H9 (cell line): ENCODE measurements around the gene PSTK. TPM values are rescaled to one million over a fixed set of nuclear protein-coding genes. Genes with fewer than 3 reads are reported as not detected.

Experiments used
- DNase-seq: peaks from one replicate; pipeline ENCODE4 v3.0.0-alpha.2; 2017
- H2AFZ ChIP-seq: one replicate; pipeline ENCODE4 v1.6.1; 2013; ENCODE audit warnings: mild to moderate bottlenecking, low read length, control low read depth, moderate library complexity
- H2AK5ac ChIP-seq: 2 replicates; pipeline ENCODE4 v1.6.1; 2013; ENCODE audit warnings: low read length, control low read depth, mixed read lengths; ENCODE audit not compliant: insufficient read length
- H2BK120ac ChIP-seq: one replicate; pipeline ENCODE4 v1.6.1; 2013; ENCODE audit warnings: low read depth, mild to moderate bottlenecking, low read length, control low read depth, inconsistent platforms; ENCODE audit not compliant: poor library complexity, severe bottlenecking
- H2BK12ac ChIP-seq: 2 replicates; pipeline ENCODE4 v1.6.1; 2013; ENCODE audit warnings: low read length, control low read depth, mixed read lengths, low read depth; ENCODE audit not compliant: insufficient read length
- H2BK15ac ChIP-seq: 2 replicates; pipeline ENCODE4 v1.6.1; 2013; ENCODE audit warnings: low read depth, low read length, control low read depth
- H2BK20ac ChIP-seq: one replicate; pipeline ENCODE4 v1.6.1; 2013; ENCODE audit warnings: low read depth, mild to moderate bottlenecking, low read length, control low read depth, inconsistent platforms; ENCODE audit not compliant: poor library complexity, severe bottlenecking
- H2BK5ac ChIP-seq: 2 replicates; pipeline ENCODE4 v1.6.1; 2013; ENCODE audit warnings: low read length, control low read depth, mixed read lengths; ENCODE audit not compliant: insufficient read length
- H3K14ac ChIP-seq: 2 replicates; pipeline ENCODE4 v1.6.1; 2013; ENCODE audit warnings: low read length, control low read depth; ENCODE audit not compliant: insufficient read depth
- H3K18ac ChIP-seq: 2 replicates; pipeline ENCODE4 v1.6.1; 2013; ENCODE audit warnings: low read depth, mild to moderate bottlenecking, mixed read lengths, low read length, control low read depth; ENCODE audit not compliant: insufficient read length
- H3K23ac ChIP-seq: 2 replicates; pipeline ENCODE4 v1.6.1; 2013; ENCODE audit warnings: low read length, control low read depth, mixed read lengths, low read depth; ENCODE audit not compliant: insufficient read length
- H3K23me2 ChIP-seq: 2 replicates; pipeline ENCODE4 v1.6.1; 2013; ENCODE audit warnings: low read depth, mild to moderate bottlenecking, mixed read lengths, low read length, control low read depth; ENCODE audit not compliant: insufficient read length, poor library complexity, severe bottlenecking
- H3K27ac ChIP-seq: 2 replicates; pipeline ENCODE4 v1.5.1; 2013; ENCODE audit warnings: low read length, control low read depth, mixed read lengths, low read depth; ENCODE audit not compliant: insufficient read length
- H3K27me3 ChIP-seq: 2 replicates; pipeline ENCODE4 v1.6.1; 2013; ENCODE audit warnings: low read length, control low read depth, inconsistent platforms; ENCODE audit not compliant: insufficient read depth
- H3K4ac ChIP-seq: 2 replicates; pipeline ENCODE4 v1.6.1; 2013; ENCODE audit warnings: low read depth, mild to moderate bottlenecking, control low read depth, inconsistent platforms, low read length, moderate library complexity
- H3K4me1 ChIP-seq: 2 replicates; pipeline ENCODE4 v1.6.1; 2013; ENCODE audit warnings: low read length, control low read depth, inconsistent platforms; ENCODE audit not compliant: insufficient read depth
- H3K4me2 ChIP-seq: 2 replicates; pipeline ENCODE4 v1.6.1; 2013; ENCODE audit warnings: low read length, control low read depth, mixed read lengths; ENCODE audit not compliant: insufficient read length, insufficient read depth
- H3K56ac ChIP-seq: 2 replicates; pipeline ENCODE4 v1.6.1; 2013; ENCODE audit warnings: low read depth, mild to moderate bottlenecking, mixed read lengths, low read length, control low read depth; ENCODE audit not compliant: insufficient read length
- H3K79me1 ChIP-seq: 2 replicates; pipeline ENCODE4 v1.6.1; 2013; ENCODE audit warnings: low read depth, mild to moderate bottlenecking, moderate library complexity, low read length, control low read depth, inconsistent platforms; ENCODE audit not compliant: insufficient read depth, poor library complexity, severe bottlenecking
- H3K79me2 ChIP-seq: 2 replicates; pipeline ENCODE4 v1.6.1; 2013; ENCODE audit warnings: low read length, control low read depth, inconsistent platforms; ENCODE audit not compliant: insufficient read depth
- H3K9ac ChIP-seq: 2 replicates; pipeline ENCODE4 v1.6.1; 2013; ENCODE audit warnings: low read length, control low read depth, mixed read lengths; ENCODE audit not compliant: insufficient read length; ENCODE audit errors: extremely low read depth
- H3K9me3 ChIP-seq: one replicate; pipeline ENCODE4 v1.6.1; 2013; ENCODE audit warnings: low read depth, low read length, inconsistent platforms; ENCODE audit not compliant: control insufficient read depth
- H3T11ph ChIP-seq: one replicate; pipeline ENCODE4 v1.6.1; 2013; ENCODE audit warnings: mild to moderate bottlenecking, low read length, control low read depth, inconsistent platforms
- H4K20me1 ChIP-seq: one replicate; pipeline ENCODE4 v1.6.1; 2013; ENCODE audit not compliant: control insufficient read depth, insufficient read length, insufficient read depth
- H4K5ac ChIP-seq: 2 replicates; pipeline ENCODE4 v1.6.1; 2013; ENCODE audit warnings: low read depth, mild to moderate bottlenecking, mixed read lengths, low read length, control low read depth; ENCODE audit not compliant: insufficient read length
- H4K8ac ChIP-seq: replicated peaks from 2 replicates; pipeline ENCODE4 v1.6.1; 2013; ENCODE audit warnings: low read length, control low read depth, mixed read lengths, low read depth; ENCODE audit not compliant: insufficient read length
- H4K91ac ChIP-seq: 2 replicates; pipeline ENCODE4 v1.6.1; 2013; ENCODE audit warnings: low read depth, mild to moderate bottlenecking, moderate library complexity, mixed read lengths, low read length, control low read depth; ENCODE audit not compliant: insufficient read length
- H3K27ac Mint-ChIP-seq, 3 experiments: 2 replicates in 2 of 3; 3 replicates in 1 of 3; pipeline ENCODE4 v1.8.0; 2020 to 2021; ENCODE audit warnings: mixed read lengths in 3 of 3, mild to moderate bottlenecking in 1 of 3, moderate library complexity in 1 of 3
- H3K27me3 Mint-ChIP-seq: 2 replicates; pipeline ENCODE4 v1.8.0; 2021; ENCODE audit warnings: low read depth, mild to moderate bottlenecking, moderate library complexity, mixed read lengths
- H3K36me3 Mint-ChIP-seq, 3 experiments: 2 replicates in 2 of 3; 3 replicates in 1 of 3; pipeline ENCODE4 v1.8.0; 2020 to 2021; ENCODE audit warnings: low read depth in 3 of 3, mixed read lengths in 3 of 3; ENCODE audit not compliant: insufficient read depth in 1 of 3
- H3K4me1 Mint-ChIP-seq, 2 experiments: 2 replicates each; pipeline ENCODE4 v1.8.0; 2020; ENCODE audit warnings: mixed read lengths in 2 of 2
- H3K4me3 Mint-ChIP-seq, 2 experiments: 2 replicates in 1 of 2; 3 replicates in 1 of 2; pipeline ENCODE4 v1.8.0; 2020 to 2021; ENCODE audit warnings: mild to moderate bottlenecking in 2 of 2, mixed read lengths in 2 of 2, moderate library complexity in 1 of 2
- H3K9me3 Mint-ChIP-seq, 2 experiments: 2 replicates in 1 of 2; 3 replicates in 1 of 2; pipeline ENCODE4 v1.8.0; 2020; ENCODE audit warnings: mild to moderate bottlenecking in 2 of 2, mixed read lengths in 2 of 2, moderate library complexity in 1 of 2
- WGBS: extraction: QIAGEN DNeasy Blood & Tissue Kit; methylation state at CpG from one replicate; pipeline ENCODE4 v1.1.7; 2013; ENCODE audit warnings: missing lambda C conversion rate, low lambda C conversion rate, mixed read lengths; ENCODE audit not compliant: insufficient read length; ENCODE audit errors: extremely low coverage; 5-methylcytosine and 5-hydroxymethylcytosine counted together
- total RNA-seq: library from RNA; stranded (reverse); gene quantifications from 2 replicates; pipeline ENCODE4 v1.2.1, GENCODE V29; 2021
- TF ChIP-seq, protein P1 (sequence below): fragments of 200-600 bp; sonication (generic); conservative IDR thresholded peaks from 3 replicates; pipeline ENCODE4 v1.8.0; 2021; ENCODE audit warnings: antibody characterized with exemption, mild to moderate bottlenecking

Gene PSTK
- total RNA-seq, 1 experiment from 2014 or later: 8.0 TPM

DNA sequence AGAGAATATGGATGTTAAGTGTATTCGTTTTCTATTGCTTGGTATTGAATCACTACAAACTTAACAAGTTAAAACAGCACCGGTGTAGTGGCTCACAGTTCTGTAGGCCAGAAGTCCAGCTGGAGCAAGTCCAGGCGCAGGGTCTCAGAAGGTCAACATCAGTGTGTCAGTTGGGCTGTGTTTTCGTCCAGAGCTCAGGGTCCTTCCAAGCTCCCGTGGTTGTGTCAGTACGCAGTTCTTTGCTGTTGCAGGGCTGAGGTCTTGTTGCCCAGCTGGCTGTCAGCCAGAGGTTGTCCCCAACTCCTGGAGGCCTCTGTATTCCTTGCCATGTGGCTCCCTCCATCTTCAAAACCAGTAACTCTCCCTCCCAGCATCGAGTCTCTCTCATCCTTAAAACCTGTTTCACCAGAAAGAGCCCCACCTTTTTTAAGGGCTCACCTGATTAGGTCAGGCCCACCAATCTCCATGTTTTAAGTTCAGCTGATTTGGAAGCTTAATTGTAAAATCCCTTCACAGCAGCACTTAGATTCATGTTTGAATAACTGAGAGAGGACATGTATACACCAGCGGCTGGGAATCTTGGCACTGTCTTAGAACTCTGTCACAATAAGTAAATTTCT lies 55.4 kb downstream of the PSTK start:
- Histone ChIP-seq H3K4me1 (no peaks in the 10 kb centered on the region; the same call in 1 of the 2 replicates), H2AFZ (no peak overlapping the region), H3K79me1 (no peaks in the 10 kb centered on the region), H3K27ac (no peak overlapping the region), H3K23ac (no peak overlapping the region), H3K27me3 (no peaks in the 10 kb centered on the region), H2BK120ac (no peak overlapping the region), H3K56ac (no peak overlapping the region), H4K91ac (no peak overlapping the region), H2BK12ac (no peak overlapping the region), H3T11ph (no peak overlapping the region), H4K5ac (no peak overlapping the region), H3K23me2 (no peaks in the 10 kb centered on the region), H3K9ac (no peak overlapping the region), H3K79me2 (no peaks in the 10 kb centered on the region), H3K4ac (no peak overlapping the region), H4K20me1 (no peaks in the 10 kb centered on the region), H2BK5ac (no peak overlapping the region), H2BK20ac (no peak overlapping the region), H2BK15ac (no peak overlapping the region), H4K8ac (no peak overlapping the region), H3K18ac (no peak overlapping the region), H3K14ac (no peak overlapping the region), H3K9me3 (no peaks in the 10 kb centered on the region), H2AK5ac (no peak overlapping the region), H3K4me2 (no peak overlapping the region)
- TF ChIP-seq, protein P1, sequence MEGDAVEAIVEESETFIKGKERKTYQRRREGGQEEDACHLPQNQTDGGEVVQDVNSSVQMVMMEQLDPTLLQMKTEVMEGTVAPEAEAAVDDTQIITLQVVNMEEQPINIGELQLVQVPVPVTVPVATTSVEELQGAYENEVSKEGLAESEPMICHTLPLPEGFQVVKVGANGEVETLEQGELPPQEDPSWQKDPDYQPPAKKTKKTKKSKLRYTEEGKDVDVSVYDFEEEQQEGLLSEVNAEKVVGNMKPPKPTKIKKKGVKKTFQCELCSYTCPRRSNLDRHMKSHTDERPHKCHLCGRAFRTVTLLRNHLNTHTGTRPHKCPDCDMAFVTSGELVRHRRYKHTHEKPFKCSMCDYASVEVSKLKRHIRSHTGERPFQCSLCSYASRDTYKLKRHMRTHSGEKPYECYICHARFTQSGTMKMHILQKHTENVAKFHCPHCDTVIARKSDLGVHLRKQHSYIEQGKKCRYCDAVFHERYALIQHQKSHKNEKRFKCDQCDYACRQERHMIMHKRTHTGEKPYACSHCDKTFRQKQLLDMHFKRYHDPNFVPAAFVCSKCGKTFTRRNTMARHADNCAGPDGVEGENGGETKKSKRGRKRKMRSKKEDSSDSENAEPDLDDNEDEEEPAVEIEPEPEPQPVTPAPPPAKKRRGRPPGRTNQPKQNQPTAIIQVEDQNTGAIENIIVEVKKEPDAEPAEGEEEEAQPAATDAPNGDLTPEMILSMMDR: no peak
- Mint-ChIP-seq H3K36me3 (peaks cover 0 to 16% (median 16%) of the 10 kb centered on the region in 3 experiments; a peak in 6 of 7 replicates), H3K27me3 (no peaks in the 10 kb centered on the region), H3K4me3 (no peak overlapping the region), H3K9me3 (no peaks in the 10 kb centered on the region), H3K4me1 (peaks cover 9 to 13% of the 10 kb centered on the region in 2 experiments), H3K27ac (no peak overlapping the region)
- DNase-seq: no peak
- no CpG with 5 or more reads among the region's 8 CpGs for WGBS
